ENCODE measurements around the gene COBLL1. TPM values are rescaled to one million over a fixed set of nuclear protein-coding genes. Genes with fewer than 3 reads are reported as not detected.

The COBLL1 gene
- total and polyA plus RNA-seq, 8 donors, result 11.8 to 129 (median 58.3) TPM

- intact Hi-C loops (cut with DNase I; ENCODE audit: low total_unique reads), result no loop called here
- 26 to 47% (median 40%) methylated on average over 2 of the region's 2 CpGs for WGBS, 5 donors
- Histone ChIP-seq H3K27me3 (no peaks in the 10 kb centered on the region), H3K4me1 (peaks cover 0 to 40% (median 14%) of the 10 kb centered on the region in 4 donors), H3K4me3 (no peak overlapping the region), H3K9me3 (no peaks in the 10 kb centered on the region), H3K27ac (peak overlapping the region in 4 of 5 donors; percentile 15 to 49 (median 32)), H3K36me3 (no peaks in the 10 kb centered on the region)
- TF ChIP-seq POLR2AphosphoS5 (IDR thresholded peaks at IDR 0.05) (no peak), EP300 (IDR thresholded peaks at IDR 0.05) (no peak), POLR2A (IDR thresholded peaks at IDR 0.05) (no peak), CTCF (IDR thresholded peaks at IDR 0.05) (no peak)
- peak in 1 of 2 donors; percentile 20 for DNase-seq
Observed at GRCh38 chr2:164847981-164848741, 6.5 kb upstream of the COBLL1 start.

GRCh38 chr2:164847291-164847690 is 5.7 kb upstream of the COBLL1 start:
- TF ChIP-seq POLR2A (IDR thresholded peaks at IDR 0.05), result no peak
- no peak for TF ChIP-seq CTCF (IDR thresholded peaks at IDR 0.05)
- no peak for TF ChIP-seq EP300 (IDR thresholded peaks at IDR 0.05)
- TF ChIP-seq POLR2AphosphoS5 (IDR thresholded peaks at IDR 0.05), result no peak
- WGBS, 5 donors, result 40 to 65% (median 50%) methylated on average over 4 of the region's 4 CpGs

GRCh38 chr2:164846276-164846675 is 4.7 kb upstream of the COBLL1 start:
- Histone ChIP-seq H3K27ac (no peak overlapping the region), H3K4me1 (peaks cover 0 to 52% (median 25%) of the 10 kb centered on the region in 4 donors), H3K9me3 (no peaks in the 10 kb centered on the region), H3K4me3 (no peak overlapping the region), H3K36me3 (no peaks in the 10 kb centered on the region), H3K27me3 (no peaks in the 10 kb centered on the region)
- intact Hi-C loops (cut with DNase I; ENCODE audit: low total_unique reads), result no loop called here
- TF ChIP-seq POLR2AphosphoS5 (IDR thresholded peaks at IDR 0.05) (no peak), EP300 (IDR thresholded peaks at IDR 0.05) (no peak)
- 62 to 96% (median 92%) methylated on average over 2 of the region's 2 CpGs for WGBS, 5 donors
- no peak for DNase-seq

More at GRCh38 chr2:164847291-164847690, 5.7 kb upstream of the COBLL1 start:
- intact Hi-C loops (cut with DNase I; ENCODE audit: low total_unique reads), result no loop called here
- no peak overlapping the region for H3K27ac ChIP-seq
- H3K4me1 ChIP-seq, result peaks cover 0 to 48% (median 23%) of the 10 kb centered on the region in 4 donors
- H3K9me3 ChIP-seq, result no peaks in the 10 kb centered on the region
- H3K27me3 ChIP-seq, result no peaks in the 10 kb centered on the region
- no peaks in the 10 kb centered on the region for H3K36me3 ChIP-seq
- no peak for DNase-seq
- H3K4me3 ChIP-seq, result no peak overlapping the region

GRCh38 chr2:164843346-164843911 is 1.8 kb upstream of the COBLL1 start:
- H3K4me3 ChIP-seq, result no peak overlapping the region
- H3K27ac ChIP-seq, result peak overlapping the region; percentile 75 to 99 (median 97)
- H3K36me3 ChIP-seq, result no peaks in the 10 kb centered on the region
- no peaks in the 10 kb centered on the region for H3K9me3 ChIP-seq
- peaks cover 0 to 59% (median 26%) of the 10 kb centered on the region in 4 donors for H3K4me1 ChIP-seq
- WGBS, 5 donors, result 33 to 48% (median 35%) methylated on average over 1 of the region's 1 CpG
- peak in 2 of 3 donors; percentile 59 to 72 for TF ChIP-seq POLR2AphosphoS5 (IDR thresholded peaks at IDR 0.05)
- no peak for TF ChIP-seq EP300 (IDR thresholded peaks at IDR 0.05)
- DNase-seq, result peak in 1 of 2 donors; percentile 50
- intact Hi-C loops (cut with DNase I; ENCODE audit: low total_unique reads), result no loop called here
- no peaks in the 10 kb centered on the region for H3K27me3 ChIP-seq

GRCh38 chr2:164842624-164842966 is 972 bp upstream of the COBLL1 start:
- intact Hi-C loops (cut with DNase I; ENCODE audit: low total_unique reads), result no loop called here
- peaks cover 7 to 57% (median 25%) of the 10 kb centered on the region in 4 donors for H3K4me1 ChIP-seq

More at GRCh38 chr2:164842624-164842966, 972 bp upstream of the COBLL1 start:
- DNase-seq, result no peak
- Histone ChIP-seq H3K27me3 (no peaks in the 10 kb centered on the region), H3K9me3 (no peaks in the 10 kb centered on the region), H3K4me3 (peak overlapping the region in 3 of 4 donors; percentile 70 to 81 (median 81)), H3K27ac (peak overlapping the region in 4 of 5 donors; percentile 95 to 99 (median 97)), H3K36me3 (no peaks in the 10 kb centered on the region)
- WGBS, 5 donors, result 41 to 50% (median 49%) methylated on average over 8 of the region's 8 CpGs
- TF ChIP-seq CTCF (IDR thresholded peaks at IDR 0.05) (no peak), POLR2AphosphoS5 (IDR thresholded peaks at IDR 0.05) (no peak), POLR2A (IDR thresholded peaks at IDR 0.05) (no peak), EP300 (IDR thresholded peaks at IDR 0.05) (no peak)
